DOHH2 (cell line): Measurements from ENCODE around the gene ROBO1.

Experiments
- H3F3A ChIP-seq: fragments of 200-600 bp; sonication (generic), shearing (Covaris generic); 2 replicates; pipeline ENCODE4 v1.6.0; 2016; ENCODE audit warnings: antibody characterized with exemption, mild to moderate bottlenecking; ENCODE audit not compliant: control insufficient read depth, insufficient read depth
- H3K27ac ChIP-seq: fragments of 200-600 bp; sonication (generic); 2 replicates; pipeline ENCODE4 v1.5.1; 2014; ENCODE audit warnings: low read depth, mild to moderate bottlenecking, low read length, moderate library complexity
- H3K27me3 ChIP-seq: fragments of 200-600 bp; sonication (generic); 2 replicates; pipeline ENCODE4 v1.6.1; 2014; ENCODE audit warnings: mild to moderate bottlenecking, low read length, mixed read lengths; ENCODE audit not compliant: control insufficient read depth
- H3K36me3 ChIP-seq: fragments of 200-600 bp; sonication (generic); 2 replicates; pipeline ENCODE4 v1.6.1; 2014; ENCODE audit warnings: mild to moderate bottlenecking, low read length, moderate library complexity, mixed read lengths; ENCODE audit not compliant: control insufficient read depth
- H3K4me1 ChIP-seq: fragments of 200-600 bp; sonication (generic); 2 replicates; pipeline ENCODE4 v1.6.1; 2014; ENCODE audit warnings: mild to moderate bottlenecking, low read length, mixed read lengths; ENCODE audit not compliant: control insufficient read depth
- H3K4me2 ChIP-seq: fragments of 200-600 bp; sonication (generic); 2 replicates; pipeline ENCODE4 v1.6.0; 2014; ENCODE audit warnings: mild to moderate bottlenecking, low read length, moderate library complexity
- H3K4me3 ChIP-seq: fragments of 200-600 bp; sonication (generic); 2 replicates; pipeline ENCODE4 v1.5.1; 2014; ENCODE audit warnings: mild to moderate bottlenecking, low read length, mixed read lengths
- H3K79me2 ChIP-seq: fragments of 200-600 bp; sonication (generic); 2 replicates; pipeline ENCODE4 v1.6.1; 2014; ENCODE audit warnings: mild to moderate bottlenecking, low read length, mixed read lengths; ENCODE audit not compliant: control insufficient read depth
- H3K9me2 ChIP-seq: fragments of 200-600 bp; sonication (generic); replicated peaks from 2 replicates; pipeline ENCODE4 v1.6.1; 2014; ENCODE audit warnings: mild to moderate bottlenecking, low read length, mixed read lengths; ENCODE audit not compliant: control insufficient read depth
- H3K9me3 ChIP-seq: fragments of 200-600 bp; sonication (generic); 2 replicates; pipeline ENCODE4 v1.6.1; 2014; ENCODE audit warnings: antibody characterized with exemption, low read length, mixed read lengths; ENCODE audit not compliant: control insufficient read depth, insufficient read depth
- H4K20me1 ChIP-seq: fragments of 200-600 bp; sonication (generic); 2 replicates; pipeline ENCODE4 v1.6.0; 2014; ENCODE audit warnings: low read depth, mild to moderate bottlenecking, antibody characterized with exemption, low read length, moderate library complexity; ENCODE audit not compliant: control insufficient read depth, insufficient read depth
- CTCF ChIP-seq: fragments of 200-600 bp; sonication (generic); IDR thresholded peaks from one replicate; pipeline ENCODE4 v1.5.1; 2014; ENCODE audit warnings: antibody characterized with exemption, mild to moderate bottlenecking, low read depth, low read length; ENCODE audit not compliant: poor library complexity, severe bottlenecking
- EZH2phosphoT487 ChIP-seq: fragments of 200-600 bp; sonication (generic); IDR thresholded peaks from 2 replicates; pipeline ENCODE4 v1.6.1; 2017; ENCODE audit warnings: borderline replicate concordance, mild to moderate bottlenecking, antibody characterized with exemption, low read length, moderate library complexity, mixed read lengths

ROBO1 gene

GRCh38 chr3:78900880-78901279 lies 866.9 kb downstream of the ROBO1 start:
- no peaks in the 10 kb centered on the region for H3K9me2 ChIP-seq
- H3K4me3 ChIP-seq = no peak overlapping the region
- no peaks in the 10 kb centered on the region for H3K9me3 ChIP-seq
- no peaks in the 10 kb centered on the region for H3K4me1 ChIP-seq
- no peak overlapping the region for H3K4me2 ChIP-seq
- H3K27me3 ChIP-seq = no peaks in the 10 kb centered on the region
- H4K20me1 ChIP-seq = no peaks in the 10 kb centered on the region
- TF ChIP-seq CTCF (no peak), EZH2phosphoT487 (no peak)
- no peak overlapping the region for H3K27ac ChIP-seq
- H3K79me2 ChIP-seq = no peaks in the 10 kb centered on the region
- H3K36me3 ChIP-seq = no peaks in the 10 kb centered on the region
- H3F3A ChIP-seq = no peaks in the 10 kb centered on the region

- H3K4me3 ChIP-seq = no peak overlapping the region
- TF ChIP-seq CTCF (no peak), EZH2phosphoT487 (no peak)
- no peaks in the 10 kb centered on the region for H3F3A ChIP-seq
- H4K20me1 ChIP-seq = no peaks in the 10 kb centered on the region
- H3K9me3 ChIP-seq = no peaks in the 10 kb centered on the region
- no peaks in the 10 kb centered on the region for H3K4me1 ChIP-seq
- H3K4me2 ChIP-seq = no peak overlapping the region
- no peaks in the 10 kb centered on the region for H3K36me3 ChIP-seq
- H3K27me3 ChIP-seq = no peaks in the 10 kb centered on the region
- no peaks in the 10 kb centered on the region for H3K79me2 ChIP-seq
- H3K9me2 ChIP-seq = no peaks in the 10 kb centered on the region
- H3K27ac ChIP-seq = no peak overlapping the region
Measured at GRCh38 chr3:78900426-78900825, 867.4 kb downstream of the ROBO1 start.

GRCh38 chr3:78895528-78895927 lies 872.3 kb downstream of the ROBO1 start:
- Histone ChIP-seq H3K36me3 (no peaks in the 10 kb centered on the region), H3K79me2 (no peaks in the 10 kb centered on the region), H3K9me3 (no peaks in the 10 kb centered on the region), H3K4me1 (no peaks in the 10 kb centered on the region), H3K27me3 (no peaks in the 10 kb centered on the region), H3K9me2 (no peaks in the 10 kb centered on the region), H3K4me2 (no peak overlapping the region), H4K20me1 (no peaks in the 10 kb centered on the region), H3K27ac (no peak overlapping the region), H3F3A (no peaks in the 10 kb centered on the region), H3K4me3 (no peak overlapping the region)
- TF ChIP-seq CTCF (no peak), EZH2phosphoT487 (no peak)

GRCh38 chr3:78894787-78895186 lies 873.0 kb downstream of the ROBO1 start:
- H3K79me2 ChIP-seq = no peaks in the 10 kb centered on the region
- H3K27me3 ChIP-seq = no peaks in the 10 kb centered on the region
- H3K27ac ChIP-seq = no peak overlapping the region
- H3K9me2 ChIP-seq = no peaks in the 10 kb centered on the region
- TF ChIP-seq EZH2phosphoT487 = no peak
- TF ChIP-seq CTCF = no peak
- no peaks in the 10 kb centered on the region for H3K36me3 ChIP-seq
- no peaks in the 10 kb centered on the region for H3K4me1 ChIP-seq
- H3K4me3 ChIP-seq = no peak overlapping the region
- no peak overlapping the region for H3K4me2 ChIP-seq
- no peaks in the 10 kb centered on the region for H4K20me1 ChIP-seq
- no peaks in the 10 kb centered on the region for H3F3A ChIP-seq
- no peaks in the 10 kb centered on the region for H3K9me3 ChIP-seq
